Measurements from ENCODE around the gene ACAT2.

Gene ACAT2

DNA sequence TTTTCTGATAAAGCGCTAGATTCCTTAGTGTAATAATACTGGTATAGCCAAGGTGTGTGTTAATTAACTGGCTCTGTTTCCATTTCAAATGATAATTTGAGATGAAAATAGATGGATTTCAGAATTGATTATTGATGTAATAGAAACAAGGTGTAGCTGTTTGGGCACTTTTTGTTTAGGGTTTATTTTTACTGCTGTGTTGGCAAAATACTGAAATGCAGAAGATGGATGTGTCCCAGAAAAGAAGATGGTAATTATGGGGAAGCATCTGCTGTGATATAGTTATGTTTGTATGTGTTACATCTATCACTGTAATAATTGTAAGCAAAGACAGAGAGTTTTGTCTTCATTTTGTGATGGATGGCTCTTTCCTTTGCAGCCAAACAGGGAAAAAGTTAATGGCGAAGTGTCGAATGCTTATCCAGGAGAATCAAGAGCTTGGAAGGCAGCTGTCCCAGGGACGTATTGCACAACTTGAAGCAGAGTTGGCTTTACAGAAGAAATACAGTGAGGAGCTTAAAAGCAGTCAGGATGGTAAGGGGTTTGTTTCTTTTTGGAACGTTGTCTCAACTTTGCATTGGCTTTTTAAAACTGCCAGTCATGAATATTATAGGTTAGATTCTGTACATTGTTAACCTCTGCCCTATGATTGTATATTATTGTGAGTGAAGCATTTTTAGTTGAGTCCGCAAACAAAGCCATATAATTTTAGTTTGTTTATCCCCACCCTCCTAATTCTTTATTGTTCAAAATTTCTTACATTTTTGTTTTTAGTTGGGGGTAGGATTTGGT, 8.6 kb upstream of the ACAT2 start:
- DNase-seq (ENCODE audit: low read depth) = peak; percentile 31
- H3K4me3 ChIP-seq (ENCODE audit: control insufficient read depth, low read depth, low read length) = no peak overlapping the region
- TF ChIP-seq, protein P1, sequence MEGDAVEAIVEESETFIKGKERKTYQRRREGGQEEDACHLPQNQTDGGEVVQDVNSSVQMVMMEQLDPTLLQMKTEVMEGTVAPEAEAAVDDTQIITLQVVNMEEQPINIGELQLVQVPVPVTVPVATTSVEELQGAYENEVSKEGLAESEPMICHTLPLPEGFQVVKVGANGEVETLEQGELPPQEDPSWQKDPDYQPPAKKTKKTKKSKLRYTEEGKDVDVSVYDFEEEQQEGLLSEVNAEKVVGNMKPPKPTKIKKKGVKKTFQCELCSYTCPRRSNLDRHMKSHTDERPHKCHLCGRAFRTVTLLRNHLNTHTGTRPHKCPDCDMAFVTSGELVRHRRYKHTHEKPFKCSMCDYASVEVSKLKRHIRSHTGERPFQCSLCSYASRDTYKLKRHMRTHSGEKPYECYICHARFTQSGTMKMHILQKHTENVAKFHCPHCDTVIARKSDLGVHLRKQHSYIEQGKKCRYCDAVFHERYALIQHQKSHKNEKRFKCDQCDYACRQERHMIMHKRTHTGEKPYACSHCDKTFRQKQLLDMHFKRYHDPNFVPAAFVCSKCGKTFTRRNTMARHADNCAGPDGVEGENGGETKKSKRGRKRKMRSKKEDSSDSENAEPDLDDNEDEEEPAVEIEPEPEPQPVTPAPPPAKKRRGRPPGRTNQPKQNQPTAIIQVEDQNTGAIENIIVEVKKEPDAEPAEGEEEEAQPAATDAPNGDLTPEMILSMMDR (conservative IDR thresholded peaks at IDR 0.05; ENCODE audit: control insufficient read depth, insufficient read depth, low read depth, low read length) = no peak

DNA sequence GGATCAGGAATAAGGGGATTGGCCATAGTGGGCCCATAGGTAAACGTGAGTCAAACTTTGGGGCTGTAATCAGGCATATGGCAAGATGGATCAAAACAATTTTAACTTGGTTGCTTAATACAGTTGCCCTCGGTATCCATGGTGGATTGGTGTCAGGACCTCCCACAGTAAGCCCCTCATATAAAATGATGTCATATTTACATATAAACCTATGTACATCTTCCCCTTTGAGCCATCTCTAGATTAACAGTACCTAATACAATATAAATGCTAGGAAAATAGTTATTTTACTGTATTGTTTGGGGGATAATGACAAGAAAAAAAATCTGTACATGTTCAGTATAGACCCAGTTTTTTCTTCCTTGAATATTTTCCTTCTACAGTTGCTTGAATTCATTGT, 7.4 kb upstream of the ACAT2 start:
- no peak overlapping the region for H3K4me3 ChIP-seq (ENCODE audit: control insufficient read depth, low read depth, low read length)
- TF ChIP-seq, protein P1 (conservative IDR thresholded peaks at IDR 0.05; ENCODE audit: control insufficient read depth, insufficient read depth, low read depth, low read length) = no peak
- DNase-seq (ENCODE audit: low read depth) = no peak

DNA sequence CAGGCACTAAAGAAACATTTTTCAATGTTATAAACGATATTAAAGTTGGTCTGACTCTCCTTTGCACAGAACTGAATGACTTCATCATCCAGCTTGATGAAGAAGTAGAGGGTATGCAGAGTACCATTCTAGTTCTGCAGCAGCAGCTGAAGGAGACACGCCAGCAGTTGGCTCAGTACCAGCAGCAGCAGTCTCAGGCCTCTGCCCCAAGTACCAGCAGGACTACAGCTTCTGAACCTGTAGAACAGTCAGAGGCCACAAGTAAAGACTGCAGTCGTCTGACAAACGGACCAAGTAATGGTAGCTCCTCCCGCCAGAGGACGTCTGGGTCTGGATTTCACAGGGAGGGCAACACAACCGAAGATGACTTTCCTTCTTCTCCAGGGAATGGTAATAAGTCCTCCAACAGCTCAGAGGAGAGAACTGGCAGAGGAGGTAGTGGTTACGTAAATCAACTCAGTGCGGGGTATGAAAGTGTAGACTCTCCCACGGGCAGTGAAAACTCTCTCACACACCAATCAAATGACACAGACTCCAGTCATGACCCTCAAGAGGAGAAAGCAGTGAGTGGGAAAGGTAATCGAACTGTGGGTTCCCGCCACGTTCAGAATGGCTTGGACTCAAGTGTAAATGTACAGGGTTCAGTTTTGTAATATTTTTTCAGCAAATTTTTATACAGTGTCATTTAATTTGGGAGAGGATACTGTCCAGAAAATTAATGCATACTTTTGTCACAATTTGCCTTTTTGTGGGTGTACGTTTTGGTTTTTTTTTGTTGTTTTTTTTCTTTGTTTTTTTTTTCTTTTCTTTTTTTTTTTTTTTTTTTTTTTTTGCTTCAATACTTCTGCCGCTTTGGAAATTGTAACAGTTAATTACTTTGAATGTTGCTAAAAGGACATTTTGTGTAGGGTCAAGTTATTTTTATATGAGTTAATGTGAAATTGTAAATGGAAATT, 6.6 kb upstream of the ACAT2 start:
- H3K4me3 ChIP-seq (ENCODE audit: control insufficient read depth, low read depth, low read length) = no peak overlapping the region
- DNase-seq (ENCODE audit: low read depth) = peak; percentile 74
- TF ChIP-seq, protein P1 (conservative IDR thresholded peaks at IDR 0.05; ENCODE audit: control insufficient read depth, insufficient read depth, low read depth, low read length) = no peak

DNA sequence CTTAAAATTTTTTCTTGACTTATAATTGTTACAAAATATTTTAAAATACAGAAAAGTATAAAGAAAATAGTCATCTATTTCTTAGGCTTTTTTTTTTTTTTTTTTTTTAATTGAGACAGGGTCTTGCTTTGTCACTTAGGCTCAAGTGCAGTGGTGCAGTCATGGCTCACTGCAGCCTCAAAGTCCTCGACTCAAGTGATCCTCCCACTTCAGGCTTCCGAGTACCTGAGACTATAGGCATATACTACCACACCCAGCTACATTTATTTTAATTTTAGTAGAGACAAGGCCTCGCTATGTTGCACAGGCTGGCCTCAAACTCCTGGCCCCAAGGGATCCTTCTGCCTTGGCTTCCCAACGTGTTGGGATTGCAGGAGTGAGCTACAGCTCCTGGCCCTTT, 5.3 kb upstream of the ACAT2 start:
- TF ChIP-seq, protein P1 (conservative IDR thresholded peaks at IDR 0.05; ENCODE audit: control insufficient read depth, insufficient read depth, low read depth, low read length) = no peak
- no peak overlapping the region for H3K4me3 ChIP-seq (ENCODE audit: control insufficient read depth, low read depth, low read length)
- no peak for DNase-seq (ENCODE audit: low read depth)

DNA sequence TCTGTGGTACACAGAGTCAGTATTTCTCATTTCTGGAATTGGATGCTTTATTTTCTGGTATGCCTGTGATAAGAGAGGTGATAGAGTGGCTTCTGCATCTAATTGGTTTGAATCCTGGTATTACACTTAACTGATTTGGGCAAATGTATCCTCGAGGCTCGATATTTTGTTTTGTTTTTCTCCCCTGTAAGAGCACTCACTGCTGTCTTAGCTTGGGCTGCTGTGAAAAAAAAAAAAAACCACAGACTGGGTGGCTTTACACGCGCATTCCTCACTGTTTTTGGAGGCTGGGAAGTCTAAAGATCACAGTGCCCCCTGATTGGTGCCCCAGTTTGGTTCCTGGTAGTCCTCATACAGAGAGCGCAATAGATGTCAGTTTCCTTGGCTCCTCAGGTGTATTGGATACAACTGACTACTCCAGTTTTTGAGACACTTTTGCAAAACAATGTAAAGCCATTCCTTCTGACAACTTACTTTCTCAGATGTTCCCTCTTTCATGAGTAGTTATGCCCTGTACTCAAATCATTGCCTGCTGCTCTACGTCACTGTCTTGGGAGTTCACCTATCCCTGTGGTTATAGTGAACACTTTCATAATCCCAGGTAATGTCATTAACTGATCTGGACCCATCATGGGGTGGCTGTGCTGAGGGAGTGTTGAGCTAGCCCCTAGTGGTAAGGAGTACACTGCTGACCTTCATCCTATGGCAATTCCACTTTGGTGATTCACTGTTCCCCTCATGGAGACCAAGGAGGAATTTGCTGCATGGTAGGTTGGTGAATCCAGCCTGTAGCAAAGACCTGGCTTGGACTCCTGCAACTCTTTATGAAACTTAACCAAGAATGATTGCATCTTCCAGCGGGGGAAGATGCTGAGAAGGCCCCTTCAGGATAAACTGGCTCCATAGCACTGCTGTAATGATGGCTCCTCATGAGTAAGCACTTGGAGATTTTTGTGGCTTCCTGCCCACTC, 3.5 kb upstream of the ACAT2 start:
- H3K4me3 ChIP-seq (ENCODE audit: control insufficient read depth, low read depth, low read length) = no peak overlapping the region
- DNase-seq (ENCODE audit: low read depth) = peak; percentile 61
- TF ChIP-seq, protein P1 (conservative IDR thresholded peaks at IDR 0.05; ENCODE audit: control insufficient read depth, insufficient read depth, low read depth, low read length) = peak; percentile 38

DNA sequence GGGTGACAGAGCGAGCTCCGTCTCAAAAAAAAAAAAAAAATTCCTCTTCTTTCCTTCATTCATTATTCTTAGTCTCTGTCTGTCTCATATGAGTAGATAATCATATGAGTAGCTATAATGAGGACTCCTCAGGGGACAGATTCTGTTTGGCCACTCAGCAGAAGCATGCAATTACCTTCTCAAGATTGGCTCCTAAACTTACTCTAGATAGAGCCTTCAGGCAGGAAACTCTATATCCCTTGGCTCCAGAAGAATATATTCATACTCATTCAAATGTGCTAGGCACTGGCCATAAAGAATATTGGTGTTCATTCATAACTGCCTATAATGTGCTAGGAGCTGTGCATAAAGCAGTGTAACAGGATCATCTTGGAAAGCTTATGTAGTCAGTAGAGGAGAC, 2.2 kb upstream of the ACAT2 start:
- DNase-seq (ENCODE audit: low read depth) = no peak
- TF ChIP-seq, protein P1 (conservative IDR thresholded peaks at IDR 0.05; ENCODE audit: control insufficient read depth, insufficient read depth, low read depth, low read length) = no peak
- H3K4me3 ChIP-seq (ENCODE audit: control insufficient read depth, low read depth, low read length) = no peak overlapping the region
